ENCODE data around the gene KANSL1.

- no peak for TF ChIP-seq CTCF (IDR thresholded peaks at IDR 0.05; ENCODE audit: insufficient read depth, low read length, poor library complexity, severe bottlenecking)
- no peak for TF ChIP-seq EZH2phosphoT487 (conservative IDR thresholded peaks at IDR 0.05; ENCODE audit: low read length)
Observed at GRCh38 chr17:46046957-46047356, 146.3 kb downstream of the KANSL1 start.

Data from SU-DHL-6 (cell line).